ENCODE data around the gene BMP2. TPM values are rescaled to one million over a fixed set of nuclear protein-coding genes. Genes with fewer than 3 reads are reported as not detected.

The BMP2 gene
- total RNA-seq, 1 donor from 2014 or later, result 10.5 TPM

GRCh38 chr20:6811262-6812035 lies 44.0 kb downstream of the BMP2 start:
- Mint-ChIP-seq H3K27me3 (ENCODE audit: low read depth) (peaks cover 9% of the 10 kb centered on the region), H3K9me3 (peaks cover 1% of the 10 kb centered on the region), H3K27ac (no peak overlapping the region), H3K4me1 (peaks cover 8% of the 10 kb centered on the region), H3K36me3 (no peaks in the 10 kb centered on the region), H3K4me3 (no peak overlapping the region)
- no peak for TF ChIP-seq CTCF (IDR thresholded peaks at IDR 0.05; ENCODE audit: unreplicated experiment)
- DNase-seq (ENCODE audit: low spot score in 2 of 2, unreplicated experiment in 2 of 2), result no peak

GRCh38 chr20:6812530-6812929 lies 45.0 kb downstream of the BMP2 start:
- Mint-ChIP-seq H3K36me3 (no peaks in the 10 kb centered on the region), H3K4me3 (no peak overlapping the region), H3K4me1 (peaks cover 8% of the 10 kb centered on the region), H3K9me3 (no peaks in the 10 kb centered on the region), H3K27me3 (ENCODE audit: low read depth) (peaks cover 9% of the 10 kb centered on the region), H3K27ac (no peak overlapping the region)
- TF ChIP-seq CTCF (IDR thresholded peaks at IDR 0.05; ENCODE audit: unreplicated experiment), result no peak
- DNase-seq (ENCODE audit: low spot score in 2 of 2, unreplicated experiment in 2 of 2), result no peak

- H3K27me3 Mint-ChIP-seq (ENCODE audit: low read depth), result peaks cover 12% of the 10 kb centered on the region
- H3K27ac Mint-ChIP-seq, result no peak overlapping the region
- H3K4me3 Mint-ChIP-seq, result no peak overlapping the region
- no peaks in the 10 kb centered on the region for H3K36me3 Mint-ChIP-seq
- no peak for TF ChIP-seq CTCF (IDR thresholded peaks at IDR 0.05; ENCODE audit: unreplicated experiment)
- peaks cover 8% of the 10 kb centered on the region for H3K4me1 Mint-ChIP-seq
- DNase-seq (ENCODE audit: low spot score in 2 of 2, unreplicated experiment in 2 of 2), result no peak
- H3K9me3 Mint-ChIP-seq, result no peaks in the 10 kb centered on the region
These were observed 47.5 kb downstream of the BMP2 start for GRCh38 chr20:6814945-6815344.

- no peaks in the 10 kb centered on the region for H3K4me1 Mint-ChIP-seq
- no peak overlapping the region for H3K4me3 Mint-ChIP-seq
- no peaks in the 10 kb centered on the region for H3K9me3 Mint-ChIP-seq
- DNase-seq (ENCODE audit: low spot score in 2 of 2, unreplicated experiment in 2 of 2), result no peak
- TF ChIP-seq CTCF (IDR thresholded peaks at IDR 0.05; ENCODE audit: unreplicated experiment), result no peak
- no peak overlapping the region for H3K27ac Mint-ChIP-seq
- H3K36me3 Mint-ChIP-seq, result no peaks in the 10 kb centered on the region
- H3K27me3 Mint-ChIP-seq (ENCODE audit: low read depth), result peaks cover 12% of the 10 kb centered on the region
These were observed 50.7 kb downstream of the BMP2 start for GRCh38 chr20:6818033-6818808.

GRCh38 chr20:6819599-6819998 lies 52.1 kb downstream of the BMP2 start:
- no peak for DNase-seq (ENCODE audit: low spot score in 2 of 2, unreplicated experiment in 2 of 2)
- H3K4me1 Mint-ChIP-seq, result no peaks in the 10 kb centered on the region
- no peak overlapping the region for H3K27ac Mint-ChIP-seq
- no peaks in the 10 kb centered on the region for H3K36me3 Mint-ChIP-seq
- no peak overlapping the region for H3K4me3 Mint-ChIP-seq
- peaks cover 10% of the 10 kb centered on the region for H3K27me3 Mint-ChIP-seq (ENCODE audit: low read depth)
- no peaks in the 10 kb centered on the region for H3K9me3 Mint-ChIP-seq
- TF ChIP-seq CTCF (IDR thresholded peaks at IDR 0.05; ENCODE audit: unreplicated experiment), result no peak

Measured in mesothelial cell of epicardium (in vitro differentiated cells).